ENCODE results near the gene SGPP2.
A peak's percentile ranks its signal among the peaks of the same experiment; 100 is the strongest.
"Not testable (repeated sequence)": the region's sequence is repeated elsewhere in the genome, so short reads cannot be mapped to it uniquely, and the experiment has no call there.

The SGPP2 gene

GRCh38 chr2:222430071-222430470, 5.7 kb downstream of the SGPP2 start:
- DNase-seq: no peak

GRCh38 chr2:222430681-222431080, 6.3 kb downstream of the SGPP2 start:
- no peak for DNase-seq

- no peak for DNase-seq
These were observed 7.5 kb downstream of the SGPP2 start for GRCh38 chr2:222431869-222432268.

- no peak for DNase-seq
These were observed 9.2 kb downstream of the SGPP2 start for GRCh38 chr2:222433332-222434173.

GRCh38 chr2:222434204-222434603, 9.9 kb downstream of the SGPP2 start:
- DNase-seq: no peak

GRCh38 chr2:222435400-222436039, 11.2 kb downstream of the SGPP2 start:
- DNase-seq: not testable (repeated sequence)

- no peak for DNase-seq
These were observed 11.7 kb downstream of the SGPP2 start for GRCh38 chr2:222436040-222436413.

GRCh38 chr2:222439692-222440091, 15.3 kb downstream of the SGPP2 start:
- no peak for DNase-seq

GRCh38 chr2:222440673-222441422, 16.5 kb downstream of the SGPP2 start:
- DNase-seq: no peak

- DNase-seq: no peak
These were observed 18.3 kb downstream of the SGPP2 start for GRCh38 chr2:222442665-222443064.

GRCh38 chr2:222445227-222445626, 20.9 kb downstream of the SGPP2 start:
- DNase-seq: no peak

GRCh38 chr2:222447131-222447530, 22.8 kb downstream of the SGPP2 start:
- no peak for DNase-seq

- no peak for DNase-seq
These were observed 24.4 kb downstream of the SGPP2 start for GRCh38 chr2:222448748-222449181.

GRCh38 chr2:222450021-222450420, 25.7 kb downstream of the SGPP2 start:
- DNase-seq: no peak

- no peak for DNase-seq
These were observed 26.9 kb downstream of the SGPP2 start for GRCh38 chr2:222451224-222451674.

GRCh38 chr2:222452422-222452950, 28.1 kb downstream of the SGPP2 start:
- DNase-seq: no peak

GRCh38 chr2:222456479-222457077, 32.2 kb downstream of the SGPP2 start:
- no peak for DNase-seq

GRCh38 chr2:222459983-222460382, 35.6 kb downstream of the SGPP2 start:
- DNase-seq: no peak

- no peak for DNase-seq
These were observed 41.4 kb downstream of the SGPP2 start for GRCh38 chr2:222465746-222466145.

GRCh38 chr2:222468346-222468745, 44.0 kb downstream of the SGPP2 start:
- DNase-seq: peak; percentile 12

- DNase-seq: no peak
These were observed 46.6 kb downstream of the SGPP2 start for GRCh38 chr2:222470802-222471468.

- no peak for DNase-seq
These were observed 53.7 kb downstream of the SGPP2 start for GRCh38 chr2:222477962-222478608.
